ENCODE results near the gene BCAS1. TPM values are rescaled to one million over a fixed set of nuclear protein-coding genes. Genes with fewer than 3 reads are reported as not detected.

BCAS1 gene
- polyA plus RNA-seq, 1 of the 3 experiments (the other 2 are of a cell fraction) = not detected

DNA sequence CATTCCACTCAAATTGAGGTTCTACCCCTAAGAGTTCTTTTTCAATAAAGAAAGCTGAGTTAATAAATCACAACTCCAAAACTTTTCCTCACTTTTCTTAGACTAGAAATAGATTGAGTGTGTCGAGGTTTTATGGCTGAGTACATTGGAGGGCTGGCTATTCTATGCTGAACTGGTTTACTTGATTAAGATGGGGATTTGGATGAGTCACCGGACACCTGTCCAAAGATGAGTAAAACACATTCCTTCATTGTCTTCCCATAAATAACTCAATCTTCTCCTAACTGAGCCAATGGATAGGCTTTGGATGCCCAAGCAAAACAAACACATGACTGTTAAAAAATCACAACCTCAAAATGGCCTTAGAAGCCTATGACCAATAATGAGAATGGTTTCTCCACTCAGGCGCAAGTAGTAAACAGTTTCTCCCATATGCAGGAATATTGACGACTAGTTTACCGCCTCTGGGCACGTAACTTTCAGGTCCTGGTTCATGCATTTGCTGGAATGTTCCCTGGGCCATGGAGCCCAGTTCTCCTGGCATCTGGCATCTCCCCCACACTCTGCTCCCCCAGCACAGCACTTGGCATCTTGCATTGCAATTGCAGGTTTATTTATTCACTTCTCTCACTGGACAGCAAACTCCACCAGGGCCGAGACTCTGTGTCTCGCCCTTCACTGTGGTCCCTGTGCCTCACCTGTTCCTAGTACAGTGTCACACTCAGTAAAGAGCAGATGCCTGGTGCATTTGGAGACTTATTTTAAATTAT, 43.9 kb downstream of the BCAS1 start:
- Histone ChIP-seq H3K4me2 (no peak overlapping the region), H3K27me3 (ENCODE audit: insufficient read depth) (no peaks in the 10 kb centered on the region), H3K36me3 (replicated peaks in 1 of 2; ENCODE audit: control insufficient read depth in 1 of 2, insufficient read depth in 2 of 2, low read length in 1 of 2) (no peaks in the 10 kb centered on the region), H3K9ac (no peak overlapping the region), H3K27ac (ENCODE audit: low read depth in 2 of 2, low read length in 1 of 2) (no peak overlapping the region), H2AFZ (ENCODE audit: low read depth) (no peak overlapping the region), H3F3A (replicated peaks; ENCODE audit: insufficient read depth) (no peaks in the 10 kb centered on the region), H3K9me2 (no peaks in the 10 kb centered on the region), H4K20me1 (ENCODE audit: insufficient read depth) (no peaks in the 10 kb centered on the region), H3K9me3 (no peaks in the 10 kb centered on the region), H3K79me2 (ENCODE audit: insufficient read depth) (no peaks in the 10 kb centered on the region), H3K4me3 (ENCODE audit: low read depth in 2 of 2, low read length in 1 of 2) (no peak overlapping the region), H3K4me1 (ENCODE audit: control insufficient read depth in 1 of 2, insufficient read depth in 2 of 2, low read depth in 1 of 2, low read length in 1 of 2) (peaks cover 0 to 15% of the 10 kb centered on the region in 2 experiments; a peak in 2 of 4 replicates)
- CTCF ChIA-PET = interaction anchor here (1.0 kb wide), 1 partner anchor 22 kb away, joined by 3 read pairs; no protein-coding TSS in a partner anchor
- DNase-seq = no peak
- POLR2A ChIA-PET = no interaction called here
- 56% methylated on average over 8 of the region's 8 CpGs for WGBS (ENCODE audit: low lambda C conversion rate)
- TF ChIP-seq EP300 (IDR thresholded peaks at IDR 0.05; ENCODE audit: borderline replicate concordance in 1 of 2, low read depth in 1 of 2, low read length in 1 of 2) (no peak), YY1 (IDR thresholded peaks at IDR 0.05; ENCODE audit: low read depth) (no peak), TEAD4 (IDR thresholded peaks at IDR 0.05; ENCODE audit: borderline replicate concordance, insufficient read depth) (no peak), RFX5 (IDR thresholded peaks at IDR 0.05; ENCODE audit: low read length) (no peak), RCOR1 (IDR thresholded peaks at IDR 0.05; ENCODE audit: low read length) (no peak)
- TF ChIP-seq, protein P1, sequence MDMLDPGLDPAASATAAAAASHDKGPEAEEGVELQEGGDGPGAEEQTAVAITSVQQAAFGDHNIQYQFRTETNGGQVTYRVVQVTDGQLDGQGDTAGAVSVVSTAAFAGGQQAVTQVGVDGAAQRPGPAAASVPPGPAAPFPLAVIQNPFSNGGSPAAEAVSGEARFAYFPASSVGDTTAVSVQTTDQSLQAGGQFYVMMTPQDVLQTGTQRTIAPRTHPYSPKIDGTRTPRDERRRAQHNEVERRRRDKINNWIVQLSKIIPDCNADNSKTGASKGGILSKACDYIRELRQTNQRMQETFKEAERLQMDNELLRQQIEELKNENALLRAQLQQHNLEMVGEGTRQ (IDR thresholded peaks at IDR 0.05; ENCODE audit: borderline replicate concordance, low read depth, low read length) = no peak

DNA sequence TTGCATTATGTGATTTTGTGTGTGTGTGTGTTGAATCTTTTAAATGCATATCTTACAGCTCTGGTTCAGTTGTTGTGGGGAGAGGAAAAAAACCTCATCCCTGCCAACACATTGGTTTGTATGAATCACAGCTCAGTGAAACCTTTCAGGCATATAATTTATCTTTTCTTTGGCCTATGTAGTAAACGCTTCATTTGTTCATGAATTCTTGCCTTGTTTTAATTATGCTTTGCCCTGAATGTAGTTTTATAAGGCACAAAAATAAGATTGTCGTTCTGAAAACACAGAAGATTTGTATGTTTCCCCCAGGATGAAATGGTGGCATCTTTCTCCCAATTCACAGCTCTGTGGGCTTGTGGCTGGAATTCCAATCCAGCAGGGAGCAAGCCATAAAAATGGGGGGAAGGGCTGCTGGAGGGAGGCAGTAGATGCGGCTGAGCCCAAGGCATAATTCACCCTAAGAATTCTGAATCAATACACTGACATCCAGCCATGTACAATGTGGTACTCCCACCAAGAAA, 45.1 kb downstream of the BCAS1 start:
- TF ChIP-seq RXRA (IDR thresholded peaks at IDR 0.05; ENCODE audit: borderline replicate concordance, low read depth) (no peak), FOSL2 (IDR thresholded peaks at IDR 0.05; ENCODE audit: borderline replicate concordance, low read depth) (no peak), RCOR1 (IDR thresholded peaks at IDR 0.05; ENCODE audit: low read length) (no peak), SMC3 (IDR thresholded peaks at IDR 0.05; ENCODE audit: low read depth, low read length) (no peak), NFIC (IDR thresholded peaks at IDR 0.05; ENCODE audit: borderline replicate concordance) (no peak), ELF1 (IDR thresholded peaks at IDR 0.05) (no peak), TAF1 (IDR thresholded peaks at IDR 0.05; ENCODE audit: borderline replicate concordance, low read depth, low read length) (no peak), FOXJ3 (CRISPR knock-in tag; IDR thresholded peaks at IDR 0.05) (no peak), JUND (IDR thresholded peaks at IDR 0.05) (no peak)
- TF ChIP-seq, protein P2, sequence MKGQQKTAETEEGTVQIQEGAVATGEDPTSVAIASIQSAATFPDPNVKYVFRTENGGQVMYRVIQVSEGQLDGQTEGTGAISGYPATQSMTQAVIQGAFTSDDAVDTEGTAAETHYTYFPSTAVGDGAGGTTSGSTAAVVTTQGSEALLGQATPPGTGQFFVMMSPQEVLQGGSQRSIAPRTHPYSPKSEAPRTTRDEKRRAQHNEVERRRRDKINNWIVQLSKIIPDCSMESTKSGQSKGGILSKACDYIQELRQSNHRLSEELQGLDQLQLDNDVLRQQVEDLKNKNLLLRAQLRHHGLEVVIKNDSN (IDR thresholded peaks at IDR 0.05; ENCODE audit: borderline replicate concordance, low read depth) = no peak
- TF ChIP-seq, protein P3, sequence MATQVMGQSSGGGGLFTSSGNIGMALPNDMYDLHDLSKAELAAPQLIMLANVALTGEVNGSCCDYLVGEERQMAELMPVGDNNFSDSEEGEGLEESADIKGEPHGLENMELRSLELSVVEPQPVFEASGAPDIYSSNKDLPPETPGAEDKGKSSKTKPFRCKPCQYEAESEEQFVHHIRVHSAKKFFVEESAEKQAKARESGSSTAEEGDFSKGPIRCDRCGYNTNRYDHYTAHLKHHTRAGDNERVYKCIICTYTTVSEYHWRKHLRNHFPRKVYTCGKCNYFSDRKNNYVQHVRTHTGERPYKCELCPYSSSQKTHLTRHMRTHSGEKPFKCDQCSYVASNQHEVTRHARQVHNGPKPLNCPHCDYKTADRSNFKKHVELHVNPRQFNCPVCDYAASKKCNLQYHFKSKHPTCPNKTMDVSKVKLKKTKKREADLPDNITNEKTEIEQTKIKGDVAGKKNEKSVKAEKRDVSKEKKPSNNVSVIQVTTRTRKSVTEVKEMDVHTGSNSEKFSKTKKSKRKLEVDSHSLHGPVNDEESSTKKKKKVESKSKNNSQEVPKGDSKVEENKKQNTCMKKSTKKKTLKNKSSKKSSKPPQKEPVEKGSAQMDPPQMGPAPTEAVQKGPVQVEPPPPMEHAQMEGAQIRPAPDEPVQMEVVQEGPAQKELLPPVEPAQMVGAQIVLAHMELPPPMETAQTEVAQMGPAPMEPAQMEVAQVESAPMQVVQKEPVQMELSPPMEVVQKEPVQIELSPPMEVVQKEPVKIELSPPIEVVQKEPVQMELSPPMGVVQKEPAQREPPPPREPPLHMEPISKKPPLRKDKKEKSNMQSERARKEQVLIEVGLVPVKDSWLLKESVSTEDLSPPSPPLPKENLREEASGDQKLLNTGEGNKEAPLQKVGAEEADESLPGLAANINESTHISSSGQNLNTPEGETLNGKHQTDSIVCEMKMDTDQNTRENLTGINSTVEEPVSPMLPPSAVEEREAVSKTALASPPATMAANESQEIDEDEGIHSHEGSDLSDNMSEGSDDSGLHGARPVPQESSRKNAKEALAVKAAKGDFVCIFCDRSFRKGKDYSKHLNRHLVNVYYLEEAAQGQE (IDR thresholded peaks at IDR 0.05; ENCODE audit: low read depth, low read length) = no peak
- TF ChIP-seq, protein P4, sequence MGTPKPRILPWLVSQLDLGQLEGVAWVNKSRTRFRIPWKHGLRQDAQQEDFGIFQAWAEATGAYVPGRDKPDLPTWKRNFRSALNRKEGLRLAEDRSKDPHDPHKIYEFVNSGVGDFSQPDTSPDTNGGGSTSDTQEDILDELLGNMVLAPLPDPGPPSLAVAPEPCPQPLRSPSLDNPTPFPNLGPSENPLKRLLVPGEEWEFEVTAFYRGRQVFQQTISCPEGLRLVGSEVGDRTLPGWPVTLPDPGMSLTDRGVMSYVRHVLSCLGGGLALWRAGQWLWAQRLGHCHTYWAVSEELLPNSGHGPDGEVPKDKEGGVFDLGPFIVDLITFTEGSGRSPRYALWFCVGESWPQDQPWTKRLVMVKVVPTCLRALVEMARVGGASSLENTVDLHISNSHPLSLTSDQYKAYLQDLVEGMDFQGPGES (IDR thresholded peaks at IDR 0.05; ENCODE audit: low read depth, low read length) = no peak
- Histone ChIP-seq H3K9me2 (no peaks in the 10 kb centered on the region), H3K79me2 (ENCODE audit: insufficient read depth) (no peaks in the 10 kb centered on the region), H3K27ac (ENCODE audit: low read depth in 2 of 2, low read length in 1 of 2) (no peak overlapping the region), H3K36me3 (replicated peaks in 1 of 2; ENCODE audit: control insufficient read depth in 1 of 2, insufficient read depth in 2 of 2, low read length in 1 of 2) (no peaks in the 10 kb centered on the region), H3K4me1 (ENCODE audit: control insufficient read depth in 1 of 2, insufficient read depth in 2 of 2, low read depth in 1 of 2, low read length in 1 of 2) (peaks cover 0 to 15% of the 10 kb centered on the region in 2 experiments; a peak in 2 of 4 replicates), H3K27me3 (ENCODE audit: insufficient read depth) (no peaks in the 10 kb centered on the region; the same call in 1 of the 2 replicates), H3K9ac (no peak overlapping the region), H2AFZ (ENCODE audit: low read depth) (no peak overlapping the region), H3K4me3 (ENCODE audit: low read depth in 2 of 2, low read length in 1 of 2) (no peak overlapping the region), H3K4me2 (no peak overlapping the region), H3K9me3 (no peaks in the 10 kb centered on the region), H3F3A (replicated peaks; ENCODE audit: insufficient read depth) (no peaks in the 10 kb centered on the region), H4K20me1 (ENCODE audit: insufficient read depth) (no peaks in the 10 kb centered on the region)
- DNase-seq = no peak
- WGBS (ENCODE audit: low lambda C conversion rate) = 60% methylated on average over 3 of the region's 3 CpGs
- ChIA-PET CTCF (no interaction called here), POLR2A (no interaction called here)

Measured in SK-N-SH (cell line).